GM19239 (cell line): ENCODE measurements around the gene LYPD6B.

ENCODE experiments used
- DNase-seq: peaks from one replicate; pipeline ENCODE4 v3.0.0; 2011; ENCODE audit warnings: low spot score; ENCODE audit not compliant: insufficient read length
- FAIRE-seq: peaks from 2 replicates; lab custom pipeline; 2011; peaks lifted over from hg19 to GRCh38; lab: Jason Lieb, UNC

Gene LYPD6B

GRCh38 chr2:149037851-149038250 lies 648 bp upstream of the LYPD6B start:
- no peak for FAIRE-seq
- DNase-seq, result no peak

DNA sequence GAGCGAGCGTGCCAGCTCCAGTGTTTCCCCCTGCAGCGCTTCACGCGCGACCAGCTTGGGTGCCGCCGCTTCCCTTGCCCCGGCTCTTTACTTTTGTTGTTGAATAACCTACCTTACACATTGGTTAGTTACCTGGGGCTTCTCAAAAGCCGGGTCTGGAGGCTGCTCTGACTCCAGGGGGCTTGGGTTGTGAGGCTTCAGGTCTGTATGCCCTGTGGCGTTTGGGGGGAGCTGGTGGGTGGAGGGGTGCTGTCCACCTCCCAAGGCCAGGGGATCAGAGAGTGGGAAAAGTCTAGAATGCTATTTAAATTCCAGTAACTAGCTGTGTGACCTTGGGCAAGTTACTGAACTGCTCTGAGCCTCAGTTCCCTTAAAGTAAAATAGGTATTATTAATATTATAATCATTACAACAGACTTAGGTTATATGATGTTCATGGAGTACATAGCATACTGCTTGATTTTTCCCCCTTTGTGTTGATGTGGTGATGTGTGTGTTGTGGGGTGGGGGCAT lies 770 bp downstream of the LYPD6B start:
- no peak for DNase-seq
- no peak for FAIRE-seq

DNA sequence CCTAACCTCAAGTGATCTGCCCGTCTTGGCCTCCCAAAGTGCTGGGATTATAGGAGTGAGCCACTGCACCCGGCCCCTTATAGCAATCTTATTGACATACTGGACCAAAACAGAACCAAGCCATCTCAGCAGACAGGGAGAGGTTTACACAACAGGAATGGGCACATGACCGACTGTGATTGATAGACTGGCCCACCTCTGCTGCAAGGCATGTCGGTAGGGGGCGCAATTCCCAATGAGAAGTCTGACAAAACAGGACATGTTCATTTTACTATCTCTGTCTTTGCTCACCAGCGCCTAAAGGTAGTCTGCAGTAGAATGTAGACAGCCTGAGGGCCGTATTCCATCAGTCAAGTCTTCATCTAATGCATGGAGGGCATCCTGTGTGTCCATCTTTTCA lies 2.0 kb downstream of the LYPD6B start:
- FAIRE-seq (peak; percentile 47), DNase-seq (no peak)

- no peak for DNase-seq
- no peak for FAIRE-seq
Observed at GRCh38 chr2:149041482-149041881, 3.0 kb downstream of the LYPD6B start.

DNA sequence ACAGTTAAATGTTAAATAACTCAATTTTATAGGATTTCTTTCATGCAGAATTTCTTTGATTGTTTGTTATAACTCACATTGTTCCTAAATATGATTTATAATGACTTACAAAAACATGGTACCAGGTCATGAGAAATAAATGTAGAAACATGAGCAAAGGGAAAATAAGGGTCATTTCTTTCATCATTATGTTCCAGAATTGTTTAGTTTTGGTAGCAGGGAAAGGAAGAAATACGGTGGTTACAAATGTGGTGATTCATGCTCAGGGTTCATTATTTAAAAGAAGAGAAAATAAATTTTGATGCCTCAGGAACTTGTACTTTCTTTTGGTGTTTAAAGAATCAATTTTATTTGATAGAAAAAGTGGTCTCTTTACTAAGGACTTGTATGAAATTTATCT lies 4.4 kb downstream of the LYPD6B start:
- FAIRE-seq, result no peak
- no peak for DNase-seq

- FAIRE-seq (no peak), DNase-seq (no peak)
Observed at GRCh38 chr2:149044500-149044899, 6.0 kb downstream of the LYPD6B start.

DNA sequence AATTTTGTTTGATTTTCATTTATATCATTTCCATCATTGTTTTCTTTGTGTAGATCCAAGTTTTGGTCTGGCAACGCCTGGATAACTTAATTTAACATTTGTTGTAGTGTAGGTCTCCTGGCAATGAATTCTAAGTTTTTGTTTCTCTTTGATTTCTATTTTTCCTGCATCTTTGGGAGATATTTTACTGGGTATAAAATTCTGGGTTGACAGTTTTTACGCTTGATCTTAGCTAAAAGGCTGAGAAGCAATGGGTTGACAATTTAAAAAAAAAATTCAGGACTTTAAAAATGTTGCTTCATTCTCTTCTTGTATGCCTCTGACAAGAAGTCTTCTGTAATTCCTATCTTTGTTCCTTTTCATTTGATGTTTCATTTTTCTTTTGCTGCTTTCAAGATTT lies 8.6 kb downstream of the LYPD6B start:
- no peak for DNase-seq
- no peak for FAIRE-seq

DNA sequence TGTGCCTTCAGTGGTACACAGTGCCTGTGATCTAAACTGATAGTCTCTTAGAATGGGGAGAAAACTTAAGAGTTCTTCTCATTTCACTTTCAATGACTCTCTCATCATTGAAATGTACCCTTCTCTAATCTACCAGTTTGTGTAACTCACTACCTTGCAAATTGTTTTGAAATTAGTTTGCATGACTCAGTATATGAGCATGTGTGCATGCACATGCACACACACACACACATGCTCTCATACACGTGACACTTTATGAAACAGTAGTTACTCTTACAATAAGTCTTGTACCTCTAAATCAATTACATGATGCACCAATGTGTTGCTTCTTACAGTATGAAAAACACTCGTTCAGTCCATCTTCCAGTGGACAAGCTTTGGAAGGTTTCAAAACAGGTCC lies 10.6 kb downstream of the LYPD6B start:
- FAIRE-seq (no peak), DNase-seq (no peak)

- DNase-seq, result no peak
- no peak for FAIRE-seq
Observed at GRCh38 chr2:149050188-149050587, 11.7 kb downstream of the LYPD6B start.

- DNase-seq, result no peak
Observed at GRCh38 chr2:149055751-149056150, 17.3 kb downstream of the LYPD6B start.

GRCh38 chr2:149056541-149057255 lies 18.2 kb downstream of the LYPD6B start:
- no peak for FAIRE-seq
- DNase-seq, result no peak

More at GRCh38 chr2:149055751-149056150, 17.3 kb downstream of the LYPD6B start:
- no peak for FAIRE-seq

GRCh38 chr2:149057401-149057800 lies 18.9 kb downstream of the LYPD6B start:
- DNase-seq, result no peak
- FAIRE-seq, result no peak

DNA sequence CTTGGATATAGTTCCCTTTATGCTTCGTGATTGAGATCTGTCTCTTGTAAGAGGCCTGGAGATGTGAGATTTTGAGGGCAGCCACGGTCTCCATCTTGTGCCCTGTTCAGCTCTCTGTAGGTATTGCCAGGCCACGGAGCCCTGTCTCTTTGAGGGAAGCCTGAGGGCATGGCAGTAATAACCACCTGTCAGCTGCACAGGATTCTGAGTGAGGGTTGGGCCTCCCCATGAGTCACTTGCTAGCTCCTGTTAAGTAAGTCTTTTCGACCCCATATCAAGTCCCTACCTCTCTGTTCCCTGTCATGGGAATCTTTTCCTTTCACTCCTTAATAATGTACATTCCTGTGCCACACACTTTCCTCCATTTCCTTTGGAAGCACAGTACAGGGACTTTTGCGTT lies 20.4 kb downstream of the LYPD6B start:
- FAIRE-seq, result no peak
- no peak for DNase-seq

DNA sequence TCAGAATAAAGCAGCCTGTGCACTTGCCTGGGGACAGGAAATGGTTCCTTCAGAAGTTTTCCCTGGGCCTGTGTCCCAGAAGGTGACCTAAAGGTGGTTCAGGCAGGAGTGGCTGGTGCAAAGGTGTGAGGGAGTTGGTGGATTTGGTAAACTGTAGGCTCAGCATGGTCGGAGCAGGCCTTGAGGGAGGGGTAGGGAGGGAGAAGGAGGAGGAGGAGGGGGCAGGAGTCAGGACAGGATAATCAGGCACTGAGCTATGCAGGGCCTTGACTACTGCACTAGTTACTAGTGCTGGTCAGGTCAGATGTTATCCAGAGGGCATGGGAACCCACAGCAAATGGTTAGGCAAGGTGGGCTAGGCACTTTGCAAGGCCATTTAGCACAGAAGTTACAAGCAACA lies 21.3 kb downstream of the LYPD6B start:
- FAIRE-seq (no peak), DNase-seq (no peak)

GRCh38 chr2:149061133-149061745 lies 22.7 kb downstream of the LYPD6B start:
- DNase-seq (no peak), FAIRE-seq (no peak)

- FAIRE-seq, result no peak
Observed at GRCh38 chr2:149062531-149062930, 24.0 kb downstream of the LYPD6B start.

DNA sequence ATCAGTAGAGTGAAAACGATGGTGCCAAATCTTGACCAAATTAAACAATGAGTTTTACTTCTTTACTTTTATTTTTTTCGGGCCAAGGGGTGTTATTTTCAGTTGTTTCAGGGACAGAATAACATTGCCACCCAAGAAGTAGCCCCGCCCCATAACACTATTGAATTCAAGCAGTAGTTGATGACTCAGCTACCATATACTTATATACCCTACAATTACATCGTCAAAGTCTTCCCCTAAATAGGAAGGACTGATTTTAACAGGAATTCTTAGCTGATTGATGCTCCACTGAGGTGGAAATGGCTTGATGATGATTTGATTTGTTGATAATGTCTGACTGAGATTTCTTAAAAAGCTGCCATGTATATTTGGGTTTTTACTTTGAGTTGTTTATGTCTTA lies 24.7 kb downstream of the LYPD6B start:
- no peak for FAIRE-seq

More at GRCh38 chr2:149062531-149062930, 24.0 kb downstream of the LYPD6B start:
- DNase-seq, result no peak

GRCh38 chr2:149064365-149064841 lies 25.9 kb downstream of the LYPD6B start:
- DNase-seq (no peak), FAIRE-seq (no peak)

More for the DNA sequence above, 24.7 kb downstream of the LYPD6B start:
- no peak for DNase-seq

- FAIRE-seq (no peak), DNase-seq (no peak)
Observed at GRCh38 chr2:149064856-149065630, 26.5 kb downstream of the LYPD6B start.

- DNase-seq (no peak), FAIRE-seq (no peak)
Observed at GRCh38 chr2:149068225-149068995, 29.9 kb downstream of the LYPD6B start.
